DOHH2 (cell line): ENCODE results near the gene UBE3A.

Source experiments
- H3F3A ChIP-seq: fragments of 200-600 bp; sonication (generic), shearing (Covaris generic); 2 replicates; pipeline ENCODE4 v1.6.0; 2016; ENCODE audit warnings: antibody characterized with exemption, mild to moderate bottlenecking; ENCODE audit not compliant: control insufficient read depth, insufficient read depth
- H3K27ac ChIP-seq: fragments of 200-600 bp; sonication (generic); 2 replicates; pipeline ENCODE4 v1.5.1; 2014; ENCODE audit warnings: low read depth, mild to moderate bottlenecking, low read length, moderate library complexity
- H3K27me3 ChIP-seq: fragments of 200-600 bp; sonication (generic); 2 replicates; pipeline ENCODE4 v1.6.1; 2014; ENCODE audit warnings: mild to moderate bottlenecking, low read length, mixed read lengths; ENCODE audit not compliant: control insufficient read depth
- H3K36me3 ChIP-seq: fragments of 200-600 bp; sonication (generic); 2 replicates; pipeline ENCODE4 v1.6.1; 2014; ENCODE audit warnings: mild to moderate bottlenecking, low read length, moderate library complexity, mixed read lengths; ENCODE audit not compliant: control insufficient read depth
- H3K4me1 ChIP-seq: fragments of 200-600 bp; sonication (generic); 2 replicates; pipeline ENCODE4 v1.6.1; 2014; ENCODE audit warnings: mild to moderate bottlenecking, low read length, mixed read lengths; ENCODE audit not compliant: control insufficient read depth
- H3K4me2 ChIP-seq: fragments of 200-600 bp; sonication (generic); 2 replicates; pipeline ENCODE4 v1.6.0; 2014; ENCODE audit warnings: mild to moderate bottlenecking, low read length, moderate library complexity
- H3K4me3 ChIP-seq: fragments of 200-600 bp; sonication (generic); 2 replicates; pipeline ENCODE4 v1.5.1; 2014; ENCODE audit warnings: mild to moderate bottlenecking, low read length, mixed read lengths
- H3K79me2 ChIP-seq: fragments of 200-600 bp; sonication (generic); 2 replicates; pipeline ENCODE4 v1.6.1; 2014; ENCODE audit warnings: mild to moderate bottlenecking, low read length, mixed read lengths; ENCODE audit not compliant: control insufficient read depth
- H3K9me2 ChIP-seq: fragments of 200-600 bp; sonication (generic); replicated peaks from 2 replicates; pipeline ENCODE4 v1.6.1; 2014; ENCODE audit warnings: mild to moderate bottlenecking, low read length, mixed read lengths; ENCODE audit not compliant: control insufficient read depth
- H3K9me3 ChIP-seq: fragments of 200-600 bp; sonication (generic); 2 replicates; pipeline ENCODE4 v1.6.1; 2014; ENCODE audit warnings: antibody characterized with exemption, low read length, mixed read lengths; ENCODE audit not compliant: control insufficient read depth, insufficient read depth
- H4K20me1 ChIP-seq: fragments of 200-600 bp; sonication (generic); 2 replicates; pipeline ENCODE4 v1.6.0; 2014; ENCODE audit warnings: low read depth, mild to moderate bottlenecking, antibody characterized with exemption, low read length, moderate library complexity; ENCODE audit not compliant: control insufficient read depth, insufficient read depth
- EZH2phosphoT487 ChIP-seq: fragments of 200-600 bp; sonication (generic); IDR thresholded peaks from 2 replicates; pipeline ENCODE4 v1.6.1; 2017; ENCODE audit warnings: borderline replicate concordance, mild to moderate bottlenecking, antibody characterized with exemption, low read length, moderate library complexity, mixed read lengths
- TF ChIP-seq, protein P1 (sequence below): fragments of 200-600 bp; sonication (generic); IDR thresholded peaks from one replicate; pipeline ENCODE4 v1.5.1; 2014; ENCODE audit warnings: antibody characterized with exemption, mild to moderate bottlenecking, low read depth, low read length; ENCODE audit not compliant: poor library complexity, severe bottlenecking

Gene UBE3A

GRCh38 chr15:25378501-25378901 is 60.3 kb downstream of the UBE3A start:
- Histone ChIP-seq H4K20me1 (no peaks in the 10 kb centered on the region), H3K27ac (no peak overlapping the region), H3K79me2 (peaks cover 96% of the 10 kb centered on the region), H3K4me3 (no peak overlapping the region), H3K27me3 (no peaks in the 10 kb centered on the region), H3K9me3 (no peaks in the 10 kb centered on the region), H3F3A (no peaks in the 10 kb centered on the region), H3K4me1 (no peaks in the 10 kb centered on the region), H3K9me2 (no peaks in the 10 kb centered on the region), H3K36me3 (peaks cover 93% of the 10 kb centered on the region), H3K4me2 (no peak overlapping the region)
- no peak for TF ChIP-seq EZH2phosphoT487
- TF ChIP-seq, protein P1, sequence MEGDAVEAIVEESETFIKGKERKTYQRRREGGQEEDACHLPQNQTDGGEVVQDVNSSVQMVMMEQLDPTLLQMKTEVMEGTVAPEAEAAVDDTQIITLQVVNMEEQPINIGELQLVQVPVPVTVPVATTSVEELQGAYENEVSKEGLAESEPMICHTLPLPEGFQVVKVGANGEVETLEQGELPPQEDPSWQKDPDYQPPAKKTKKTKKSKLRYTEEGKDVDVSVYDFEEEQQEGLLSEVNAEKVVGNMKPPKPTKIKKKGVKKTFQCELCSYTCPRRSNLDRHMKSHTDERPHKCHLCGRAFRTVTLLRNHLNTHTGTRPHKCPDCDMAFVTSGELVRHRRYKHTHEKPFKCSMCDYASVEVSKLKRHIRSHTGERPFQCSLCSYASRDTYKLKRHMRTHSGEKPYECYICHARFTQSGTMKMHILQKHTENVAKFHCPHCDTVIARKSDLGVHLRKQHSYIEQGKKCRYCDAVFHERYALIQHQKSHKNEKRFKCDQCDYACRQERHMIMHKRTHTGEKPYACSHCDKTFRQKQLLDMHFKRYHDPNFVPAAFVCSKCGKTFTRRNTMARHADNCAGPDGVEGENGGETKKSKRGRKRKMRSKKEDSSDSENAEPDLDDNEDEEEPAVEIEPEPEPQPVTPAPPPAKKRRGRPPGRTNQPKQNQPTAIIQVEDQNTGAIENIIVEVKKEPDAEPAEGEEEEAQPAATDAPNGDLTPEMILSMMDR, result no peak

DNA sequence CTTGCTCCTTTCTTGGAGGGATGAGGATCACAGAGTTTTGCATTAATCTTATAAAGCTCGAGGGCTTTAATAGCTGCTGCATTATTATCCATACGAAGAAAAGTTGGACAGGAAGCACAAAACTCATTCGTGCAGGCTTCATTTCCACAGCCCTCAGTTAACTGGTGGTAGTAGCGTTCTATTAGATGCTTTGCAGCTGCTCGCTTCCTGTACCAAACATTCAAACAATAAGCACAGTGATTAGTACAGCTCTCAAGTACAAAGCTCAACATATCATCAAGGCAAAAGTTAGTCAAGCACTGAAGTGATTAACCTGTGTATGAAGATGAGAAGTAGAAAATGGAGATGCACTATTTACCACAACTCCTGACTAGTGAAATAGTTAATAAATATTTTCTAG is 63.3 kb downstream of the UBE3A start:
- no peaks in the 10 kb centered on the region for H3K9me2 ChIP-seq
- H3K4me2 ChIP-seq, result no peak overlapping the region
- TF ChIP-seq EZH2phosphoT487, result no peak
- TF ChIP-seq, protein P1, result no peak
- H3F3A ChIP-seq, result no peaks in the 10 kb centered on the region
- no peaks in the 10 kb centered on the region for H3K4me1 ChIP-seq
- no peaks in the 10 kb centered on the region for H4K20me1 ChIP-seq
- H3K27ac ChIP-seq, result no peak overlapping the region
- peaks cover 98% of the 10 kb centered on the region for H3K36me3 ChIP-seq
- H3K9me3 ChIP-seq, result no peaks in the 10 kb centered on the region
- H3K79me2 ChIP-seq, result peaks cover 93% of the 10 kb centered on the region
- H3K4me3 ChIP-seq, result no peak overlapping the region
- H3K27me3 ChIP-seq, result no peaks in the 10 kb centered on the region

- TF ChIP-seq EZH2phosphoT487, result no peak
- TF ChIP-seq, protein P1, result no peak
- no peak overlapping the region for H3K4me3 ChIP-seq
- no peaks in the 10 kb centered on the region for H4K20me1 ChIP-seq
- no peaks in the 10 kb centered on the region for H3K9me3 ChIP-seq
- no peak overlapping the region for H3K27ac ChIP-seq
- H3K9me2 ChIP-seq, result no peaks in the 10 kb centered on the region
- H3K79me2 ChIP-seq, result peaks cover 92% of the 10 kb centered on the region
- no peaks in the 10 kb centered on the region for H3F3A ChIP-seq
- no peaks in the 10 kb centered on the region for H3K27me3 ChIP-seq
- peaks cover 100% of the 10 kb centered on the region for H3K36me3 ChIP-seq
- no peak overlapping the region for H3K4me2 ChIP-seq
- H3K4me1 ChIP-seq, result no peaks in the 10 kb centered on the region
These were observed 64.7 kb downstream of the UBE3A start for GRCh38 chr15:25374143-25374542.

GRCh38 chr15:25372298-25372697 is 66.5 kb downstream of the UBE3A start:
- Histone ChIP-seq H3K36me3 (peaks cover 97% of the 10 kb centered on the region), H3K79me2 (peaks cover 91% of the 10 kb centered on the region), H3K4me2 (no peak overlapping the region), H3F3A (no peaks in the 10 kb centered on the region), H3K4me3 (no peak overlapping the region), H3K27me3 (no peaks in the 10 kb centered on the region), H3K9me3 (no peaks in the 10 kb centered on the region), H3K9me2 (no peaks in the 10 kb centered on the region), H4K20me1 (no peaks in the 10 kb centered on the region), H3K27ac (no peak overlapping the region), H3K4me1 (no peaks in the 10 kb centered on the region)
- TF ChIP-seq EZH2phosphoT487, result no peak
- TF ChIP-seq, protein P1, result no peak
